Measurements from ENCODE around the gene KRTAP20-2. TPM values are rescaled to one million over a fixed set of nuclear protein-coding genes. Genes with fewer than 3 reads are reported as not detected.

KRTAP20-2 gene
- total and polyA plus RNA-seq, 7 donors, result not detected

GRCh38 chr21:30620080-30620479 is 14.9 kb upstream of the KRTAP20-2 start:
- no peak for DNase-seq
- no peaks in the 10 kb centered on the region for H3K36me3 ChIP-seq (ENCODE audit: insufficient read depth in 1 of 2, low read depth in 1 of 2)
- H3K9me3 ChIP-seq, result no peaks in the 10 kb centered on the region
- TF ChIP-seq CTCF (IDR thresholded peaks at IDR 0.05), result no peak
- no peak overlapping the region for H3K27ac ChIP-seq
- intact Hi-C loops (cut with DNase I), result no loop called here
- no peak for ATAC-seq
- H3K4me3 ChIP-seq, result no peak overlapping the region
- no peaks in the 10 kb centered on the region for H3K4me1 ChIP-seq
- H3K27me3 ChIP-seq (ENCODE audit: insufficient read depth in 3 of 3, low read length in 2 of 3), result no peaks in the 10 kb centered on the region

GRCh38 chr21:30620522-30620921 is 14.5 kb upstream of the KRTAP20-2 start, which contains the start of gene KRTAP20-4:
Gene KRTAP20-4, plus strand, starts transcription at chr21:30620627.
- Histone ChIP-seq H3K9me3 (no peaks in the 10 kb centered on the region), H3K36me3 (ENCODE audit: insufficient read depth in 1 of 2, low read depth in 1 of 2) (no peaks in the 10 kb centered on the region), H3K4me3 (no peak within 1 kb of the TSS), H3K27me3 (ENCODE audit: insufficient read depth in 3 of 3, low read length in 2 of 3) (no peaks in the 10 kb centered on the region), H3K27ac (no peak within 1 kb of the TSS), H3K4me1 (no peaks in the 10 kb centered on the region)
- WGBS, 3 donors, result 56 to 65% (median 65%) methylated on average over 3 of the region's 3 CpGs
- no peak for DNase-seq
- no peak for TF ChIP-seq CTCF (IDR thresholded peaks at IDR 0.05)
- intact Hi-C loops (cut with DNase I), result no loop called here
- ATAC-seq, result no peak

- Histone ChIP-seq H3K4me3 (no peak overlapping the region), H3K4me1 (no peaks in the 10 kb centered on the region), H3K27me3 (ENCODE audit: insufficient read depth in 3 of 3, low read length in 2 of 3) (no peaks in the 10 kb centered on the region), H3K27ac (no peak overlapping the region), H3K9me3 (no peaks in the 10 kb centered on the region), H3K36me3 (ENCODE audit: insufficient read depth in 1 of 2, low read depth in 1 of 2) (no peaks in the 10 kb centered on the region)
- intact Hi-C loops (cut with DNase I), result no loop called here
- TF ChIP-seq CTCF (IDR thresholded peaks at IDR 0.05), result no peak
- ATAC-seq (no peak), DNase-seq (no peak)
- 80 to 90% (median 84%) methylated on average over 3 of the region's 3 CpGs for WGBS, 3 donors
These were observed 11.6 kb upstream of the KRTAP20-2 start for GRCh38 chr21:30623362-30623761.

- Histone ChIP-seq H3K36me3 (ENCODE audit: insufficient read depth in 1 of 2, low read depth in 1 of 2) (no peaks in the 10 kb centered on the region), H3K27ac (no peak overlapping the region), H3K27me3 (ENCODE audit: insufficient read depth in 3 of 3, low read length in 2 of 3) (no peaks in the 10 kb centered on the region), H3K4me3 (no peak overlapping the region), H3K4me1 (no peaks in the 10 kb centered on the region), H3K9me3 (no peaks in the 10 kb centered on the region)
- ATAC-seq, result no peak
- TF ChIP-seq CTCF (IDR thresholded peaks at IDR 0.05), result no peak
- intact Hi-C loops (cut with DNase I), result no loop called here
- no peak for DNase-seq
- WGBS, 3 donors, result 68 to 78% (median 76%) methylated on average over 4 of the region's 4 CpGs
These were observed 9.4 kb upstream of the KRTAP20-2 start for GRCh38 chr21:30625449-30626165.

- DNase-seq, result no peak
- H3K36me3 ChIP-seq (ENCODE audit: insufficient read depth in 1 of 2, low read depth in 1 of 2), result no peaks in the 10 kb centered on the region
- no peaks in the 10 kb centered on the region for H3K9me3 ChIP-seq
- intact Hi-C loops (cut with DNase I), result no loop called here
- TF ChIP-seq CTCF (IDR thresholded peaks at IDR 0.05), result no peak
- H3K27me3 ChIP-seq (ENCODE audit: insufficient read depth in 3 of 3, low read length in 2 of 3), result no peaks in the 10 kb centered on the region
- H3K27ac ChIP-seq, result no peak overlapping the region
- no peak for ATAC-seq
- no peaks in the 10 kb centered on the region for H3K4me1 ChIP-seq
- WGBS, 3 donors, result 75 to 86% (median 75%) methylated on average over 4 of the region's 4 CpGs
- H3K4me3 ChIP-seq, result no peak overlapping the region
These were observed 6.9 kb upstream of the KRTAP20-2 start for GRCh38 chr21:30628109-30628508.

Measured in psoas muscle (tissue), 8 donors.